B cell (primary cell): ENCODE measurements around the gene ATG4B. TPM values are rescaled to one million over a fixed set of nuclear protein-coding genes. Genes with fewer than 3 reads are reported as not detected.

ENCODE experiments used
- ATAC-seq: fragments of 200-7000 bp; cut with Tn5 transposase; one replicate; pipeline ENCODE4 v1.10.0; 2021; ENCODE audit warnings: low read depth, mild to moderate bottlenecking, moderate number of reproducible peaks, moderate library complexity
- CTCF ChIA-PET: fragments of 350-600 bp; sonication (Branson Sonifier 250); formaldehyde crosslinking; loops from one replicate; lab custom pipeline; 2021; ENCODE audit warnings: antibody characterized with exemption, inconsistent platforms; lab: Charles Lee
- POLR2A ChIA-PET: fragments of 350-600 bp; sonication (Branson Sonifier 250); formaldehyde crosslinking; loops from one replicate; lab custom pipeline; 2021; ENCODE audit warnings: antibody characterized with exemption; lab: Charles Lee
- DNase-seq: peaks from one replicate; pipeline ENCODE4 v3.0.0; 2013
- H2AFZ ChIP-seq: 2 replicates; pipeline ENCODE4 v1.6.1; 2012; ENCODE audit warnings: mild to moderate bottlenecking, low read depth, low read length; ENCODE audit not compliant: insufficient read depth, poor library complexity, severe bottlenecking
- H3K27ac ChIP-seq, 2 donors: 1 replicate in 1 of 2; 2 replicates in 1 of 2; pipeline ENCODE4 v1.5.1; 2012 to 2013; ENCODE audit warnings: low read length in 2 of 2, mild to moderate bottlenecking in 2 of 2, moderate library complexity in 1 of 2
- H3K27me3 ChIP-seq, 4 experiments: fragments of 200-600 bp in 1 of 4; sonication (generic) in 1 of 4; replicated peaks in 1 of 4; 1 replicate in 2 of 4; 2 replicates in 2 of 4; pipeline versions ENCODE4 v1.6.1 to v1.7.0; 2013 to 2016; ENCODE audit warnings: low read length in 3 of 4, mild to moderate bottlenecking in 2 of 4, mixed read lengths in 1 of 4, moderate library complexity in 1 of 4; ENCODE audit not compliant: insufficient read depth in 4 of 4, control insufficient read depth in 3 of 4; ENCODE audit errors: control extremely low read depth in 1 of 4
- H3K36me3 ChIP-seq, 2 experiments: replicated peaks in 1 of 2; 1 replicate in 1 of 2; 2 replicates in 1 of 2; pipeline versions ENCODE4 v1.6.1 to v1.7.1; 2013; ENCODE audit warnings: low read length in 1 of 2; ENCODE audit not compliant: insufficient read depth in 2 of 2, control insufficient read depth in 1 of 2; ENCODE audit errors: control extremely low read depth in 1 of 2, extremely low read depth in 1 of 2
- H3K4me1 ChIP-seq, 2 donors: fragments of 200-600 bp in 1 of 2; sonication (generic) in 1 of 2; 1 replicate in 1 of 2; 2 replicates in 1 of 2; pipeline versions ENCODE4 v1.5.1 to v1.6.1; 2013 to 2017; ENCODE audit warnings: low read length in 2 of 2; ENCODE audit not compliant: control insufficient read depth in 2 of 2, insufficient read depth in 2 of 2
- H3K4me2 ChIP-seq: replicated peaks from 2 replicates; pipeline ENCODE3; 2012; ENCODE audit warnings: mild to moderate bottlenecking, low read depth, low read length; ENCODE audit not compliant: poor library complexity, severe bottlenecking
- H3K4me3 ChIP-seq, 5 experiments: fragments of 200-600 bp in 1 of 5; sonication (generic) in 1 of 5; 1 replicate in 3 of 5; 2 replicates in 2 of 5; pipeline versions ENCODE4 v1.5.1 to v1.7.0; 2011 to 2016; ENCODE audit warnings: low read length in 4 of 5, mild to moderate bottlenecking in 4 of 5, low read depth in 2 of 5, control low read depth in 1 of 5, moderate library complexity in 1 of 5; ENCODE audit not compliant: insufficient read depth in 1 of 5; ENCODE audit errors: control extremely low read depth in 1 of 5, extremely low read depth in 1 of 5
- H3K79me2 ChIP-seq: fragments of 200-600 bp; sonication (generic); one replicate; pipeline ENCODE4 v1.6.0; 2016; ENCODE audit warnings: low read length; ENCODE audit not compliant: control insufficient read depth, insufficient read depth
- H3K9ac ChIP-seq: fragments of 200-600 bp; sonication (generic); 2 replicates; pipeline ENCODE4 v1.6.1; 2017; ENCODE audit warnings: mild to moderate bottlenecking, low read length, moderate library complexity
- H3K9me3 ChIP-seq, 3 donors: one replicate each; pipeline versions ENCODE4 v1.6.1 to v1.7.1; 2013; ENCODE audit warnings: low read length in 2 of 3; ENCODE audit not compliant: control insufficient read depth in 2 of 3, insufficient read depth in 1 of 3; ENCODE audit errors: control extremely low read depth in 1 of 3
- H4K20me1 ChIP-seq: 2 replicates; pipeline ENCODE4 v1.6.0; 2012; ENCODE audit warnings: mild to moderate bottlenecking, low read length; ENCODE audit not compliant: insufficient read depth, control insufficient read depth, poor library complexity, severe bottlenecking
- H3K27ac Mint-ChIP-seq: one replicate; pipeline ENCODE4 v1.8.0; 2021; ENCODE audit warnings: mixed read lengths
- H3K27me3 Mint-ChIP-seq: one replicate; pipeline ENCODE4 v1.8.0; 2021; ENCODE audit warnings: mixed read lengths
- H3K4me1 Mint-ChIP-seq: one replicate; pipeline ENCODE4 v1.8.0; 2021; ENCODE audit warnings: mixed read lengths
- H3K4me3 Mint-ChIP-seq: one replicate; pipeline ENCODE4 v1.8.0; 2021; ENCODE audit warnings: mixed read lengths
- H3K9me3 Mint-ChIP-seq: one replicate; pipeline ENCODE4 v1.8.0; 2022; ENCODE audit warnings: mixed read lengths; ENCODE audit not compliant: insufficient read depth
- CTCF ChIP-seq: fragments of 200-600 bp; IDR thresholded peaks from one replicate; pipeline ENCODE4 v1.8.0; 2022; ENCODE audit warnings: antibody characterized with exemption, mild to moderate bottlenecking
- EZH2 ChIP-seq: IDR thresholded peaks from 2 replicates; pipeline ENCODE4 v1.6.1; 2012; ENCODE audit warnings: borderline replicate concordance, low read depth, mild to moderate bottlenecking, moderate library complexity, low read length; ENCODE audit not compliant: insufficient read depth, poor library complexity, severe bottlenecking
- WGBS: methylation state at CpG from one replicate; pipeline ENCODE4 v1.1.5; 2013; ENCODE audit warnings: missing lambda C conversion rate; ENCODE audit not compliant: insufficient coverage; 5-methylcytosine and 5-hydroxymethylcytosine counted together
- intact Hi-C: fragments of 100-400 bp; cut with micrococcal nuclease; formaldehyde crosslinking; loops from one replicate; pipeline ENCODE4 v1.10.0; 2022
- polyA plus RNA-seq: library from polyadenylated mRNA; depleted of rRNA; stranded (reverse); fragments of >200 nt; gene quantifications from 2 replicates; pipeline ENCODE4 v1.2.3, GENCODE V29; 2012
- total RNA-seq, 2 donors: library from RNA; stranded (reverse); fragments of 120-200 nt in 1 of 2; gene quantifications; 1 replicate in 1 of 2; 2 replicates in 1 of 2; pipeline versions ENCODE4 v1.2.3 to v1.2.4, GENCODE V29; 2013 to 2022

Gene ATG4B
- total and polyA plus RNA-seq, 2 donors (not counting 1 experiment from before 2014, with no cell fraction given), result 130 TPM

GRCh38 chr2:241649404-241649803, 11.9 kb downstream of the ATG4B start:
- H3K27ac ChIP-seq, result no peak overlapping the region
- TF ChIP-seq EZH2 (no peak), CTCF (no peak)
- H3K27me3 Mint-ChIP-seq, result no peaks in the 10 kb centered on the region
- ATAC-seq, result no peak
- no peaks in the 10 kb centered on the region for H3K9me3 Mint-ChIP-seq
- H3K4me3 ChIP-seq, result no peak overlapping the region
- H4K20me1 ChIP-seq, result peaks cover 64% of the 10 kb centered on the region
- H3K9ac ChIP-seq, result no peak overlapping the region
- H3K4me1 ChIP-seq, result no peaks in the 10 kb centered on the region
- no peak for DNase-seq
- peaks cover 5% of the 10 kb centered on the region for H3K4me1 Mint-ChIP-seq
- H3K27ac Mint-ChIP-seq, result no peak overlapping the region
- H3K36me3 ChIP-seq, result peaks cover 0 to 35% of the 10 kb centered on the region in 2 experiments
- no peaks in the 10 kb centered on the region for H3K27me3 ChIP-seq
- H2AFZ ChIP-seq, result no peak overlapping the region
- H3K9me3 ChIP-seq, result no peaks in the 10 kb centered on the region
- WGBS, result 97% methylated on average over 4 of the region's 4 CpGs
- ChIA-PET CTCF (no interaction called here), POLR2A (no interaction called here)
- peaks cover 69% of the 10 kb centered on the region for H3K79me2 ChIP-seq
- H3K4me3 Mint-ChIP-seq, result no peak overlapping the region
- intact Hi-C loops, result no loop called here
- H3K4me2 ChIP-seq, result no peak overlapping the region

- intact Hi-C loops, result no loop called here
- peaks cover 3% of the 10 kb centered on the region for H3K4me1 Mint-ChIP-seq
- H3K27me3 ChIP-seq, result no peaks in the 10 kb centered on the region
- H3K36me3 ChIP-seq, result peaks cover 0 to 39% of the 10 kb centered on the region in 2 experiments
- no peak overlapping the region for H2AFZ ChIP-seq
- no peak overlapping the region for H3K4me2 ChIP-seq
- peaks cover 64% of the 10 kb centered on the region for H3K79me2 ChIP-seq
- no peaks in the 10 kb centered on the region for H3K9me3 Mint-ChIP-seq
- H3K27ac ChIP-seq, result no peak overlapping the region
- ATAC-seq, result no peak
- ChIA-PET CTCF (no interaction called here), POLR2A (no interaction called here)
- H3K9me3 ChIP-seq, result no peaks in the 10 kb centered on the region
- no peaks in the 10 kb centered on the region for H3K4me1 ChIP-seq
- H3K27me3 Mint-ChIP-seq, result no peaks in the 10 kb centered on the region
- no peak overlapping the region for H3K27ac Mint-ChIP-seq
- peaks cover 59% of the 10 kb centered on the region for H4K20me1 ChIP-seq
- no peak overlapping the region for H3K4me3 Mint-ChIP-seq
- H3K4me3 ChIP-seq, result no peak overlapping the region
- H3K9ac ChIP-seq, result no peak overlapping the region
- no peak for DNase-seq
- no peak for TF ChIP-seq CTCF
- TF ChIP-seq EZH2, result no peak
- WGBS, result 100% methylated on average over 6 of the region's 6 CpGs
These were observed 12.4 kb downstream of the ATG4B start for GRCh38 chr2:241649927-241650326.
